B cell (primary cell): ENCODE data around the gene CFAP47. TPM values are rescaled to one million over a fixed set of nuclear protein-coding genes. Genes with fewer than 3 reads are reported as not detected.

Experiments
- ATAC-seq: fragments of 200-7000 bp; cut with Tn5 transposase; one replicate; pipeline ENCODE4 v1.10.0; 2021; ENCODE audit warnings: low read depth, mild to moderate bottlenecking, moderate number of reproducible peaks, moderate library complexity
- CTCF ChIA-PET: fragments of 350-600 bp; sonication (Branson Sonifier 250); formaldehyde crosslinking; loops from one replicate; lab custom pipeline; 2021; ENCODE audit warnings: antibody characterized with exemption, inconsistent platforms; lab: Charles Lee
- POLR2A ChIA-PET: fragments of 350-600 bp; sonication (Branson Sonifier 250); formaldehyde crosslinking; loops from one replicate; lab custom pipeline; 2021; ENCODE audit warnings: antibody characterized with exemption; lab: Charles Lee
- DNase-seq: peaks from one replicate; pipeline ENCODE4 v3.0.0; 2013
- H2AFZ ChIP-seq: 2 replicates; pipeline ENCODE4 v1.6.1; 2012; ENCODE audit warnings: mild to moderate bottlenecking, low read depth, low read length; ENCODE audit not compliant: insufficient read depth, poor library complexity, severe bottlenecking
- H3K27ac ChIP-seq, 2 donors: 1 replicate in 1 of 2; 2 replicates in 1 of 2; pipeline ENCODE4 v1.5.1; 2012 to 2013; ENCODE audit warnings: low read length in 2 of 2, mild to moderate bottlenecking in 2 of 2, moderate library complexity in 1 of 2
- H3K27me3 ChIP-seq, 4 experiments: fragments of 200-600 bp in 1 of 4; sonication (generic) in 1 of 4; replicated peaks in 1 of 4; 1 replicate in 2 of 4; 2 replicates in 2 of 4; pipeline versions ENCODE4 v1.6.1 to v1.7.0; 2013 to 2016; ENCODE audit warnings: low read length in 3 of 4, mild to moderate bottlenecking in 2 of 4, mixed read lengths in 1 of 4, moderate library complexity in 1 of 4; ENCODE audit not compliant: insufficient read depth in 4 of 4, control insufficient read depth in 3 of 4; ENCODE audit errors: control extremely low read depth in 1 of 4
- H3K36me3 ChIP-seq, 2 experiments: replicated peaks in 1 of 2; 1 replicate in 1 of 2; 2 replicates in 1 of 2; pipeline versions ENCODE4 v1.6.1 to v1.7.1; 2013; ENCODE audit warnings: low read length in 1 of 2; ENCODE audit not compliant: insufficient read depth in 2 of 2, control insufficient read depth in 1 of 2; ENCODE audit errors: control extremely low read depth in 1 of 2, extremely low read depth in 1 of 2
- H3K4me1 ChIP-seq, 2 donors: fragments of 200-600 bp in 1 of 2; sonication (generic) in 1 of 2; 1 replicate in 1 of 2; 2 replicates in 1 of 2; pipeline versions ENCODE4 v1.5.1 to v1.6.1; 2013 to 2017; ENCODE audit warnings: low read length in 2 of 2; ENCODE audit not compliant: control insufficient read depth in 2 of 2, insufficient read depth in 2 of 2
- H3K4me2 ChIP-seq: replicated peaks from 2 replicates; pipeline ENCODE3; 2012; ENCODE audit warnings: mild to moderate bottlenecking, low read depth, low read length; ENCODE audit not compliant: poor library complexity, severe bottlenecking
- H3K4me3 ChIP-seq, 5 experiments: fragments of 200-600 bp in 1 of 5; sonication (generic) in 1 of 5; 1 replicate in 3 of 5; 2 replicates in 2 of 5; pipeline versions ENCODE4 v1.5.1 to v1.7.0; 2011 to 2016; ENCODE audit warnings: low read length in 4 of 5, mild to moderate bottlenecking in 4 of 5, low read depth in 2 of 5, control low read depth in 1 of 5, moderate library complexity in 1 of 5; ENCODE audit not compliant: insufficient read depth in 1 of 5; ENCODE audit errors: control extremely low read depth in 1 of 5, extremely low read depth in 1 of 5
- H3K79me2 ChIP-seq: fragments of 200-600 bp; sonication (generic); one replicate; pipeline ENCODE4 v1.6.0; 2016; ENCODE audit warnings: low read length; ENCODE audit not compliant: control insufficient read depth, insufficient read depth
- H3K9ac ChIP-seq: fragments of 200-600 bp; sonication (generic); 2 replicates; pipeline ENCODE4 v1.6.1; 2017; ENCODE audit warnings: mild to moderate bottlenecking, low read length, moderate library complexity
- H3K9me3 ChIP-seq, 3 donors: one replicate each; pipeline versions ENCODE4 v1.6.1 to v1.7.1; 2013; ENCODE audit warnings: low read length in 2 of 3; ENCODE audit not compliant: control insufficient read depth in 2 of 3, insufficient read depth in 1 of 3; ENCODE audit errors: control extremely low read depth in 1 of 3
- H4K20me1 ChIP-seq: 2 replicates; pipeline ENCODE4 v1.6.0; 2012; ENCODE audit warnings: mild to moderate bottlenecking, low read length; ENCODE audit not compliant: insufficient read depth, control insufficient read depth, poor library complexity, severe bottlenecking
- H3K27ac Mint-ChIP-seq: one replicate; pipeline ENCODE4 v1.8.0; 2021; ENCODE audit warnings: mixed read lengths
- H3K27me3 Mint-ChIP-seq: one replicate; pipeline ENCODE4 v1.8.0; 2021; ENCODE audit warnings: mixed read lengths
- H3K4me1 Mint-ChIP-seq: one replicate; pipeline ENCODE4 v1.8.0; 2021; ENCODE audit warnings: mixed read lengths
- H3K4me3 Mint-ChIP-seq: one replicate; pipeline ENCODE4 v1.8.0; 2021; ENCODE audit warnings: mixed read lengths
- H3K9me3 Mint-ChIP-seq: one replicate; pipeline ENCODE4 v1.8.0; 2022; ENCODE audit warnings: mixed read lengths; ENCODE audit not compliant: insufficient read depth
- CTCF ChIP-seq: fragments of 200-600 bp; IDR thresholded peaks from one replicate; pipeline ENCODE4 v1.8.0; 2022; ENCODE audit warnings: antibody characterized with exemption, mild to moderate bottlenecking
- EZH2 ChIP-seq: IDR thresholded peaks from 2 replicates; pipeline ENCODE4 v1.6.1; 2012; ENCODE audit warnings: borderline replicate concordance, low read depth, mild to moderate bottlenecking, moderate library complexity, low read length; ENCODE audit not compliant: insufficient read depth, poor library complexity, severe bottlenecking
- WGBS: methylation state at CpG from one replicate; pipeline ENCODE4 v1.1.5; 2013; ENCODE audit warnings: missing lambda C conversion rate; ENCODE audit not compliant: insufficient coverage; 5-methylcytosine and 5-hydroxymethylcytosine counted together
- intact Hi-C: fragments of 100-400 bp; cut with micrococcal nuclease; formaldehyde crosslinking; loops from one replicate; pipeline ENCODE4 v1.10.0; 2022
- polyA plus RNA-seq: library from polyadenylated mRNA; depleted of rRNA; stranded (reverse); fragments of >200 nt; gene quantifications from 2 replicates; pipeline ENCODE4 v1.2.3, GENCODE V29; 2012
- total RNA-seq, 2 donors: library from RNA; stranded (reverse); fragments of 120-200 nt in 1 of 2; gene quantifications; 1 replicate in 1 of 2; 2 replicates in 1 of 2; pipeline versions ENCODE4 v1.2.3 to v1.2.4, GENCODE V29; 2013 to 2022

The CFAP47 gene
- total and polyA plus RNA-seq, 2 donors (not counting 1 experiment from before 2014, with no cell fraction given) = not detected

DNA sequence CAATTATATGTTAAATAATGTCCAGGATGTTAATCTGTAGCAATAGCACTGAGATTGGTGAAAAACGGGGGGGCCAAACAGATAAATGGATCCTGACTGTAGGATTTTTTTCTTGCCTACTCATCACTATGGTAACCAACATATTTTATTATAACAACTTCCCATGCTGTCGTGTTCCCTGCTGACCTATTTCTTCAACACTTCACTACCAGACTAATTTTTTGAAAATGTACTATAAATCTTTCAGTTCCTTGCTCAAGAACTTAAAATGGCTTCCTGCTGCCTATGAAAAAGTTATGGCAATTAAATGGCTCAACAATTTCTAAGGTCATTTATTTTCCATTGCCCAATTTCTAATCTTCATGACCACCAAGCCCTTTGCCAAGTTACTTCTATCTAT, 38.9 kb upstream of the CFAP47 start:
- CTCF ChIA-PET = no interaction called here

GRCh38 chrX:35886135-35886534, 33.4 kb upstream of the CFAP47 start:
- no peaks in the 10 kb centered on the region for H3K4me1 Mint-ChIP-seq
- no peaks in the 10 kb centered on the region for H3K27me3 ChIP-seq
- H2AFZ ChIP-seq = no peak overlapping the region
- H3K27ac ChIP-seq = no peak overlapping the region
- no peaks in the 10 kb centered on the region for H3K79me2 ChIP-seq
- H3K4me2 ChIP-seq = no peak overlapping the region
- no peak for DNase-seq
- H3K27ac Mint-ChIP-seq = no peak overlapping the region
- no peaks in the 10 kb centered on the region for H3K9me3 ChIP-seq
- no peak overlapping the region for H3K4me3 Mint-ChIP-seq
- POLR2A ChIA-PET = no interaction called here
- intact Hi-C loops = no loop called here
- no peaks in the 10 kb centered on the region for H3K4me1 ChIP-seq
- H3K9me3 Mint-ChIP-seq = no peaks in the 10 kb centered on the region
- TF ChIP-seq CTCF (no peak), EZH2 (no peak)
- H3K4me3 ChIP-seq = no peak overlapping the region
- no peak overlapping the region for H3K9ac ChIP-seq
- CTCF ChIA-PET = no interaction called here
- no peak for ATAC-seq
- no peaks in the 10 kb centered on the region for H4K20me1 ChIP-seq
- H3K36me3 ChIP-seq = no peaks in the 10 kb centered on the region
- no peaks in the 10 kb centered on the region for H3K27me3 Mint-ChIP-seq

More for the DNA sequence above, 38.9 kb upstream of the CFAP47 start:
- Mint-ChIP-seq H3K27ac (no peak overlapping the region), H3K4me3 (no peak overlapping the region), H3K27me3 (no peaks in the 10 kb centered on the region), H3K4me1 (no peaks in the 10 kb centered on the region), H3K9me3 (no peaks in the 10 kb centered on the region)
- intact Hi-C loops = no loop called here
- Histone ChIP-seq H3K4me3 (no peak overlapping the region), H3K9me3 (no peaks in the 10 kb centered on the region), H3K27me3 (no peaks in the 10 kb centered on the region), H2AFZ (no peak overlapping the region), H4K20me1 (no peaks in the 10 kb centered on the region), H3K4me1 (no peaks in the 10 kb centered on the region), H3K36me3 (no peaks in the 10 kb centered on the region), H3K9ac (no peak overlapping the region), H3K79me2 (no peaks in the 10 kb centered on the region), H3K27ac (no peak overlapping the region), H3K4me2 (no peak overlapping the region)
- WGBS = no CpG with 5 or more reads among the region's 2 CpGs
- POLR2A ChIA-PET = no interaction called here
- ATAC-seq = no peak
- TF ChIP-seq CTCF (no peak), EZH2 (no peak)
- no peak for DNase-seq
